HepG2 (cell line): ENCODE measurements around the gene GPC3. TPM values are rescaled to one million over a fixed set of nuclear protein-coding genes. Genes with fewer than 3 reads are reported as not detected.

Experiments
- ATAC-seq: fragments of 200-7000 bp; cut with Tn5 transposase; 3 replicates; pipeline ENCODE4 v1.9.1; 2020; ENCODE audit warnings: mild to moderate bottlenecking, moderate library complexity
- BruUV-seq: library from RNA; stranded (reverse); fragments of 400-500 nt; replicated peaks from 2 replicates; lab custom pipeline; 2021; lab: Mats Ljungman, UMichigan
- CTCF ChIA-PET: fragments of 300-600 bp; formaldehyde crosslinking; extraction: SDS; loops from one replicate; lab custom pipeline; 2021; ENCODE audit warnings: low total read pairs, inconsistent platforms, low intra/inter-chr PET ratio; lab: Yijun Ruan, JAX
- POLR2A ChIA-PET: fragments of 350-600 bp; sonication (Branson Sonifier 250); formaldehyde crosslinking; loops from one replicate; lab custom pipeline; 2020; ENCODE audit warnings: antibody characterized with exemption, inconsistent platforms; lab: Yijun Ruan, JAX
- DNase-seq: peaks from one replicate; pipeline ENCODE4 v3.0.0-alpha.2; 2015; ENCODE audit warnings: low spot score
- FAIRE-seq: peaks from 3 replicates; lab custom pipeline; 2011; peaks lifted over from hg19 to GRCh38; lab: Jason Lieb, UNC
- H2AFZ ChIP-seq: one replicate; pipeline ENCODE4 v1.6.1; 2011; ENCODE audit warnings: low read length, inconsistent platforms
- H3K27ac ChIP-seq: fragments of 300-600 bp; 3 replicates; pipeline ENCODE4 v1.8.0; 2011; ENCODE audit warnings: mixed run types, mild to moderate bottlenecking, mixed read lengths, low read length, inconsistent platforms; ENCODE audit not compliant: insufficient read depth; ENCODE audit errors: extremely low read length
- H3K27me3 ChIP-seq, 2 experiments: fragments of 200-600 bp in 1 of 2; 2 replicates in 1 of 2; 3 replicates in 1 of 2; pipeline versions ENCODE4 v1.6.0 to v1.8.0; 2011; ENCODE audit warnings: low read length in 2 of 2, mild to moderate bottlenecking in 2 of 2, moderate library complexity in 2 of 2, inconsistent platforms in 1 of 2; ENCODE audit not compliant: insufficient read depth in 2 of 2, control insufficient read depth in 1 of 2
- H3K36me3 ChIP-seq, 2 experiments: fragments of 200-600 bp in 1 of 2; replicated peaks in 1 of 2; 2 replicates in 1 of 2; 3 replicates in 1 of 2; pipeline versions ENCODE4 v1.5.1 to v1.8.0; 2011; ENCODE audit warnings: low read length in 2 of 2, inconsistent platforms in 1 of 2; ENCODE audit not compliant: insufficient read depth in 2 of 2, control insufficient read depth in 1 of 2
- H3K4me1 ChIP-seq: 2 replicates; pipeline ENCODE4 v1.5.1; 2012; ENCODE audit warnings: low read length, inconsistent platforms; ENCODE audit not compliant: insufficient read depth
- H3K4me2 ChIP-seq: 2 replicates; pipeline ENCODE4 v1.6.0; 2011; ENCODE audit warnings: low read depth, low read length, inconsistent platforms
- H3K4me3 ChIP-seq, 3 experiments: fragments of 200-600 bp in 1 of 3; sonication (generic), shearing (Covaris generic) in 1 of 3; replicated peaks in 1 of 3; 2 replicates each; pipeline ENCODE4 v1.5.1; 2011 to 2016; ENCODE audit warnings: low read length in 3 of 3, inconsistent platforms in 2 of 3, low read depth in 2 of 3, mild to moderate bottlenecking in 2 of 3, control low read depth in 1 of 3, mixed read lengths in 1 of 3; ENCODE audit not compliant: insufficient read depth in 1 of 3
- H3K79me2 ChIP-seq: one replicate; pipeline ENCODE4 v1.6.1; 2011; ENCODE audit warnings: low read length, inconsistent platforms; ENCODE audit not compliant: insufficient read depth
- H3K9ac ChIP-seq: 2 replicates; pipeline ENCODE4 v1.6.0; 2011; ENCODE audit warnings: mild to moderate bottlenecking, low read depth, low read length, inconsistent platforms; ENCODE audit not compliant: insufficient read depth
- H3K9me3 ChIP-seq: 2 replicates; pipeline ENCODE4 v1.5.1; 2012; ENCODE audit warnings: mild to moderate bottlenecking, low read length
- H4K20me1 ChIP-seq: 2 replicates; pipeline ENCODE4 v1.6.0; 2011; ENCODE audit warnings: inconsistent platforms, mild to moderate bottlenecking, low read length, moderate library complexity; ENCODE audit not compliant: insufficient read depth
- POLR2A ChIP-seq, 2 experiments: IDR thresholded peaks; 2 replicates each; pipeline ENCODE4 v1.6.1; 2011; ENCODE audit warnings: low read depth in 2 of 2, low read length in 2 of 2, mild to moderate bottlenecking in 1 of 2, moderate library complexity in 1 of 2; ENCODE audit not compliant: insufficient read depth in 1 of 2
- RBM22 ChIP-seq: fragments of 200-400 bp; formaldehyde crosslinking; optimal IDR thresholded peaks from 2 replicates; pipeline ENCODE3; 2017; ENCODE audit warnings: mild to moderate bottlenecking, low read length, moderate library complexity
- ZIK1 ChIP-seq: sonication (generic); formaldehyde crosslinking; IDR thresholded peaks from 2 replicates; pipeline ENCODE4 v1.5.0; 2020; ENCODE audit warnings: mild to moderate bottlenecking, low read depth, missing genetic modification reagents, borderline replicate concordance
- ZNF569 ChIP-seq: sonication (generic); formaldehyde crosslinking; IDR thresholded peaks from 2 replicates; pipeline ENCODE4 v1.5.0; 2020; ENCODE audit warnings: mild to moderate bottlenecking, missing genetic modification reagents, moderate library complexity, borderline replicate concordance
- WGBS: methylation state at CpG from one replicate; pipeline ENCODE4 v1.1.6; 2017; ENCODE audit warnings: low lambda C conversion rate; 5-methylcytosine and 5-hydroxymethylcytosine counted together
- in situ Hi-C: cut with HindIII; loops from 2 replicates; pipeline ENCODE4 v1.10.0; 2017; ENCODE audit warnings: low pct_unique_long_range_greater_than_20kb; ENCODE audit not compliant: extremely low pct_ligation_motif_present
- intact Hi-C: fragments of 100-400 bp; cut with micrococcal nuclease; formaldehyde crosslinking; loops from one replicate; pipeline ENCODE4 v1.10.0; 2022; ENCODE audit not compliant: unreplicated experiment
- polyA plus RNA-seq, 8 experiments: library from polyadenylated mRNA; depleted of rRNA in 3 of 8; stranded (reverse) in 7 of 8; unstranded in 1 of 8; fragments of >200 nt; fragmentation: Illumina TruSeq in 4 of 8; extraction: Trizol in 4 of 8; gene quantifications; 2 replicates each; pipeline versions ENCODE4 v1.2.1 to v1.2.3, GENCODE V29; 2011 to 2016; ENCODE audit warnings: low read depth in 4 of 8, missing spikeins in 1 of 8, mixed read lengths in 1 of 8; ENCODE audit not compliant: insufficient read depth in 1 of 8
- total RNA-seq, 5 experiments: library from RNA; depleted of rRNA; stranded (reverse); fragments of >200 nt; fragmentation: Illumina TruSeq; extraction: Trizol; gene quantifications; 2 replicates each; pipeline ENCODE4 v1.2.3, GENCODE V29; 2016; ENCODE audit warnings: low read depth in 1 of 5

Gene GPC3
- total and polyA plus RNA-seq, 2 of the 13 experiments (the other 11 are each of a cell fraction or from before 2014, with no cell fraction given): 1,799 to 3,263 TPM

- Histone ChIP-seq H4K20me1 (peaks cover 73% of the 10 kb centered on the region), H3K4me1 (peaks cover 15% of the 10 kb centered on the region), H3K4me2 (no peak overlapping the region), H3K9me3 (no peaks in the 10 kb centered on the region), H3K36me3 (peaks cover 1 to 16% of the 10 kb centered on the region in 2 experiments; a peak in 4 of 5 replicates), H3K27ac (no peak overlapping the region), H3K9ac (no peak overlapping the region), H3K4me3 (no peak overlapping the region), H2AFZ (no peak overlapping the region), H3K27me3 (no peaks in the 10 kb centered on the region), H3K79me2 (peaks cover 74% of the 10 kb centered on the region)
- TF ChIP-seq RBM22 (peak; percentile 97), POLR2A (IDR thresholded peaks at IDR 0.05; ENCODE audit: insufficient read depth in 1 of 2, low read depth in 2 of 2, low read length in 2 of 2) (peak in 1 of 2 experiments; percentile 49; a peak in 1 of 4 replicates), ZNF569 (CRISPR knock-in tag) (no peak)
- DNase-seq (no peak), ATAC-seq (no peak), FAIRE-seq (no peak)
- intact Hi-C loops (no loop called here), in situ Hi-C loops (no loop called here)
- CTCF ChIA-PET: no interaction called here
- no CpG with 5 or more reads among the region's 2 CpGs for WGBS
- POLR2A ChIA-PET: no interaction called here
- BruUV-seq: no TSS peak
Observed at GRCh38 chrX:133933316-133933715, 52.1 kb downstream of the GPC3 start.

- Histone ChIP-seq H2AFZ (no peak overlapping the region), H3K36me3 (peaks cover 1 to 32% of the 10 kb centered on the region in 2 experiments; a peak in 4 of 5 replicates), H3K27me3 (no peaks in the 10 kb centered on the region), H3K79me2 (peaks cover 65% of the 10 kb centered on the region), H3K4me3 (no peak overlapping the region), H3K4me1 (peaks cover 37% of the 10 kb centered on the region), H3K9me3 (no peaks in the 10 kb centered on the region), H3K27ac (no peak overlapping the region), H3K9ac (no peak overlapping the region), H3K4me2 (no peak overlapping the region), H4K20me1 (peaks cover 74% of the 10 kb centered on the region)
- ChIA-PET POLR2A (interaction anchor here (1.5 kb wide), 1 partner anchor 8 kb away, joined by 3 read pairs; no protein-coding TSS in a partner anchor), CTCF (no interaction called here)
- TF ChIP-seq ZIK1: no peak
- peak; percentile 93 for TF ChIP-seq RBM22
- 78% methylated on average over 1 of the region's 2 CpGs for WGBS
- ATAC-seq: no peak
- in situ Hi-C loops (no loop called here), intact Hi-C loops (no loop called here)
- no TSS peak for BruUV-seq
- no peak for FAIRE-seq
- no peak for DNase-seq
Observed at GRCh38 chrX:133929836-133930464, 55.4 kb downstream of the GPC3 start.
